Mucosa of gallbladder (tissue), 1 donor: ENCODE results near the gene HYAL4. TPM values are rescaled to one million over a fixed set of nuclear protein-coding genes. Genes with fewer than 3 reads are reported as not detected.
"Not testable (repeated sequence)": the region's sequence is repeated elsewhere in the genome, so short reads cannot be mapped to it uniquely, and the experiment has no call there.

Experiments used
- DNase-seq: peaks from one replicate; pipeline ENCODE4 v3.0.0-alpha.2; 2020; ENCODE audit warnings: low spot score
- total RNA-seq: library from RNA; stranded (reverse); gene quantifications from one replicate; pipeline ENCODE4 v1.2.1, GENCODE V29; 2021
- donor health status: DM: no; HTN: no; CAD: no.

The HYAL4 gene, protein sequence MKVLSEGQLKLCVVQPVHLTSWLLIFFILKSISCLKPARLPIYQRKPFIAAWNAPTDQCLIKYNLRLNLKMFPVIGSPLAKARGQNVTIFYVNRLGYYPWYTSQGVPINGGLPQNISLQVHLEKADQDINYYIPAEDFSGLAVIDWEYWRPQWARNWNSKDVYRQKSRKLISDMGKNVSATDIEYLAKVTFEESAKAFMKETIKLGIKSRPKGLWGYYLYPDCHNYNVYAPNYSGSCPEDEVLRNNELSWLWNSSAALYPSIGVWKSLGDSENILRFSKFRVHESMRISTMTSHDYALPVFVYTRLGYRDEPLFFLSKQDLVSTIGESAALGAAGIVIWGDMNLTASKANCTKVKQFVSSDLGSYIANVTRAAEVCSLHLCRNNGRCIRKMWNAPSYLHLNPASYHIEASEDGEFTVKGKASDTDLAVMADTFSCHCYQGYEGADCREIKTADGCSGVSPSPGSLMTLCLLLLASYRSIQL
- not detected for total RNA-seq

GRCh38 chr7:123844712-123845219 lies at the start of gene HYAL4:
TSS of gene HYAL4 (plus strand) at chr7:123845169. CDS start at chr7:123868274, 23,105 bp downstream.
- DNase-seq = no peak

- DNase-seq = no peak
These were observed 49.1 kb upstream of the HYAL4 start for GRCh38 chr7:123795917-123796316.

- no peak for DNase-seq
These were observed 48.4 kb upstream of the HYAL4 start for GRCh38 chr7:123796568-123796967.

DNA sequence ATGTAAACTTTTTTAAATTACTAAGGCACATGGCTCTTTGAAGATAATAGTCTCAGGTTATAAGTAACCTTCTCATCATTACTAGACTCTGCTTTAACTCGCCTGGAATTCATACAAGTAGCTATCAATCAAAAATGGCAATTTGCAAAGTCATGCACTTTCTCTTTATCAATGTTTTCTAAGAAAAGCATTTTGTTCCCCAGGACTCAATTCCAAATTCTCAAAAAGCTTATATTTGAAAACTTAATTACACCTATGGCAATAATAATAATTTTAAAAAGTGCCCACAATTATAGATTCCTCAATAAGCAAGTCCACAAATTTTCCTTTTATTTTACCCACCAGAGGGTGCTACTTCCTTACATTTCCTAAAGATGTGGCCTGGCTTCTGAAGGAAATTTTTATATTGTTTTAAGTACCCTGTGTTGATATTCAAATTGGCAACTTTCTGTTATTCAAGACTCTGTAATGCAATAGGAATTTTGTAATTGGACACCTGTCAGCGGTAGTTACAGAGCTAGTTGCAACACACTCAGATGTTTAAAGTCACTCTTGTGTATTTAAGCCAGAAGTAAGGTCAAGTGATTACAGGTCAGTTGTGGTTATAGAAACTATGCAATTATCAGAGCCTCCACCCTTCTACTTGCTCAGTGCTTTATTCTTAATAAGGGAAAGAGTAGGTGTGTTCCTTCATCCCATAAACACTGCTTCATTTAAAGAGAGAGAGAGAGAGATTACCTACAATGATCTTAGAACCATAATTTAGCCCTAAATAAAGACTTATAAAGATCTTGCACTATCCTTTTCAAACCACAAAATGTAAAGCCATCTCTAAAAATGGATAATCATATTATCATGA lies 47.1 kb upstream of the HYAL4 start:
- no peak for DNase-seq

DNA sequence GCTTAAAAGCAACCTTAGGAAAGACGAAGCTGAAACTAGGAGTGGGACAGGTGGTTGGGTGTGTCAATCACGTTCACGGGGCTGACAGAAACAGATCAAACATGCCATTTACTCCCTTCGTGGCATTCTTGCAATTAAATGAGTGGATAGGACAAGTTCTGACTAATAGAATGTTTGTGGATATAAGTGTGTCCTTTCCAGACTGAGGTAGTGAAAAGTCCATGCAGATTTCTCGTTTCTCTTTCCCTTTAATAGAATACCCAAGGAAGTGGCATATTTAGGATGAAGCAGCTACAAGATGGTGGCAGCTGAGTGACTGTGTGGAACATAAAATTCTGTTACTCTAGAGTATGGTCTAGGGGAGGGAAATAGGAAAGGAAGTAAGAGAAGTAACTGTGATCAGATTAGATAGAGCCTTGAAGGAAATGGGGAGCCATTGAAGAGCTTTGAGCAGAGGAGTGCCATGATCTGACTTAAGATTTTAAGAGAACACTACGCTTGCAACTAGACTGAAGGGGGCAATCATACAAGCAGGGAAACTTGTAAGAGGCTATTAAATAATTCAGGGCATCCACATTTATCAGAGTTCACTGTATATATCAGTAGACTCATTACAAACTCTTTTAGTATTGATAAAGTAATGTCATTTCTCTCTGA lies 46.3 kb upstream of the HYAL4 start:
- DNase-seq = no peak

DNA sequence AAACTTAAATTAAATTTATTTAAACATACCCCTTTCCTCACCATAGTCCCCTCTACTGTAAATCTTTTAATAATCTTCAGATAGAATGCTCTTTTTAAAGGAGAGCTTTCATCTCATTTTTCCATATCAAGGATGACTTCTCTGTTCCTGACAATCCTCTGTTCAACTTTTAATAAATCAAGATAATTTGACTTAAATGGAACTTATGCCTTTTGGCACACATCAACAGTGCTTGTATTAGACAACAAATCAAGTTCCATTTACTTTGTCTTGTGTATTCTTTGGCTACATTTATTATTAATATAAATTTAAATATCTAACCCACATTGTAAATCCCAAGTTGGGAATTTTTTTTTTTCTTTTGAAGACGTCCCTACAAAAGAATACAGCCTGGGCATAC lies 42.7 kb upstream of the HYAL4 start:
- DNase-seq = no peak

- no peak for DNase-seq
These were observed 39.7 kb upstream of the HYAL4 start for GRCh38 chr7:123805287-123805686.

- DNase-seq = no peak
These were observed 35.5 kb upstream of the HYAL4 start for GRCh38 chr7:123809471-123809870.

DNA sequence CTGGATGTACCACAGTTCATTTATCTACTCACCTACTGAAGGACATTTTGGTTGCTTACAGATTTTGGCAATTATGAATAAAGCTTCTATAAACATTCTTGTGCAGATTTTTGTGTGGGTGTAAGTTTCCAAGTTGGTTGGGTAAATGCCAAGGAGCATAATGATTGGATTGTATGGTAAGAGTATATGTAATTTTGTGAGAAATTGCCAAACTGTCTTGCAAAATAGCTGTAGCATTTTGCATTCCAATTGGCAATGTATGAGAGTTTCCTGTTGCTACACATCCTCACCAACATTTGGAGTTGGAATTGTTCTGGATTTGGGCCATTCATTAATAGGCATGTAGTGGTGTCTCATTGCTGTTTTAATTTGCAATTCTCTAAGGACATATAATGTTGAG lies 33.9 kb upstream of the HYAL4 start:
- no peak for DNase-seq

DNA sequence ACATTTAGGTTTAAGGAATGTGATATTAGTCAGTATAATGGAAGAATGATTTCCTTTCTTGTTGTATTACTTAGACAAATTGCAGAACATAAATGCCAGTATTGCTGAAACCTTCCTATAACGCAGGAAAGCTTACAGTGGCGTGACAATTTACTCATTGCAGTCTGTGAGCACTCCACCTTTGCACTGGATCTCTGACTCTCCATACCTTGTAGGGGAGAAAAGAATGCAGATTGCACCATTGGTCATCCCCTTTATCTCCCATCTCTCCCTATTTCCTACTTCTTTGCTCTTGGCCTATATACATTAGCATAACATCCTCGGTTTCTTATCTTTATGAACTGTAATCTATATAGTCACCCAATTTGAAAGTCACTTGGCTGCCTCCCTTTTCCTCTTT lies 28.1 kb upstream of the HYAL4 start:
- no peak for DNase-seq

DNA sequence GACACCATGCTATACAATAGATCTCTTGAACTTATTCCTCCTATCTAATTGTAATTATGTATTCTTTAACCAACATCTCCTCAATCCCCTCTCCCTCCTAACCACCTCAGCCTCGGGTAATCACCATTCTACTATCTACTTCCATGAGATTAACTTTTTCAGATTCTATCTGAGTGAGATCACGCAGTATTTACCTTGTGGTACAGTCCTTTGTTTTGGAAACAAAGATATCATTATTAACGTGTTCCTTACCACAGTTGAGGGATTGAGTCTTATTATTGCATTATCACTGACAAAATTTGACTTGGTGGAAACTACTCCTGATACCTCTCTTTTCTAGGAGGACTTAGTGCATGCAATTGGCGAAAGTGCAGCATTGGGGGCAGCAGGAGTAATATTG lies 26.0 kb upstream of the HYAL4 start:
- no peak for DNase-seq

- DNase-seq = not testable (repeated sequence)
These were observed 25.2 kb upstream of the HYAL4 start for GRCh38 chr7:123819795-123820194.

DNA sequence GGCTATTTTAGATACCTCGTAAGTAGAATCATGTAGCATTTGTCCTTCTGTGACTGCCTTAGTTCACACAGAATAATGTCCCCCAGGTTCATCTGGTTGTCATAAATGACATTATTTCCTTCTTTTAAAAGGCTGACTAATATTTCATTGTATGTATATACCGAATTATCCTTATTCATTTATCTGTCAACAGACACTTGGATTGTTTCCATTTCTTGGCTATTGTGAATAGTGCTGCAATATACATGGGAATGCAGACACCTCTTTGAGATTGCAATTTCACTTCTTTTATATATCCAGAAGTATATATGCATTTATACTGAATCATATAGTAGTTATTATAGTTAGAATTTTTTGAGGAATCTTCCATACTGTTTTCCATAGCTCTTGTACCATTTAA lies 24.1 kb upstream of the HYAL4 start:
- no peak for DNase-seq

DNA sequence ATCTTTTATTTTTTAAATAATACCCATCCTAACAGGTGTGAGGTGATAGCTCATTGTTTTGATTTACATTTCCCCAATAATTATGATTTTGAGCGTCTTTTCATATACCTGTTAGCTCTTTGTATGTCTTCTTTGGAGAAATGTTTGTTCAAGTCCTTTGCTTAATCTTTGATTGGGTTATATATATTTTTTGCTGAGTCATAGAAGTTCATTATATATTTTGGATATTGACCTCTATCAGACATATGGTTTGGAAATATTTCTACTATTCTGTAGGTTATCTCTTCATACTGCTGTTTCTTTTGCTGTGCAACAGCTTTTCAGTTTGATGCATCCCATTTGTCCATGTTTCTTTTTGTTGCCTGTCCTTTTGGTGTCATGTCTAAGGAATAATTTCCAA lies 23.6 kb upstream of the HYAL4 start:
- DNase-seq = no peak

DNA sequence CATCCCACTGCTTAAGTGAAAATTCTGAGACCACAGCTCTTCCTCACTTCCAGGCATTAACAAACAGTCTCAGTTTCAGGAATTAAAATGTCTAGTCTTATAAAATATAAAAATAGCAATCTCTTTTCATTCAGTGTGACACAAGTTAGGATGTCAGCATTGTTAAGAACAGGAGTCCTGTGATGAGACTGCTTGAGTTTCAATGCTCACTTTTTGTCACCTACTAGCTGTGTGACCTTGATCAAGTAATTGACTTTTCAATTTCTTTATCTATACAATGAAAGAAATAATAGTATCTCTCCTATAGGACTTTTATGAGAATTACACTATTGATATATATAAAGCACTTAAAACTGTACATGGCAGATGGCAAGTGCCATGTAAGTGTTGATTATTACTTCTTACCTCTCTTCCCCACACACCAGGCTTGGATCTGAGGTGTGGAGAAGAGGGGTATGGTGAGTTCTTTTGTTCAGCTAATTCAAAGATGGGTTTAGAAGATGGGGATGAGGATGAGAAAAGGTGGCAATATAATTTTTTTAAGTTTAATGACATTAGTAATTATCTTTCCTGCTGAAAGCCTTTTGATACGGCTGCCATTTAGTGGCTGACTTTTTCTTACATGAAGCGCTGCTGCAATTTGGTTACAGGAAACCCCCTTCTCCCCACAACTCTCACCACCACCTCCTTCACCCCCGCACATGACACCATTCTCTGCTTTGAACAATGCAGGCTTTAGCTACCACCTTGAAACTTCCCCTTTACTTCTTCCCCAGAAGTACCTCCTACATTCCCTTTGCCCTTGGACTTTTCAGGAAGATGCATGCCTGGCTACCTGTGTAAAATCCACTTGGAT lies 20.8 kb upstream of the HYAL4 start:
- no peak for DNase-seq

GRCh38 chr7:123824754-123825067 lies 20.3 kb upstream of the HYAL4 start:
- DNase-seq = no peak

DNA sequence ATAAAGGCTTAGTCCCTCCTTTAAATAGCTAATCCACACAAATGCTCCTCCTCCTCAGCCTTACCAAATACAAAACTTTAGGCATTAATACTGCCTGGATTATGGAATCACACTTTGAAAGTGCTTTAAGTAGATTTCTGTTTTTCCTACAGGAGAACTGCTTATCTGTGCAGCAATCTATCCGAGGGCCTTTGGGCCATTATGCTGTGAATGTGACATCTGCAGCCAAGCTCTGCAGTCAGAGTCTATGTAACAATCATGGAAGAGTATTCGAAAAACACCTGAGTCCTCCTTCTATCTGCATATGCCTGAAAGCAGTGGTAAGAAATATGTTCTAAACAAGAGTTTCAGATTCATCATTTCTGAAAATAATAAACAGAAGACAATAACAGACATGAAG lies 16.2 kb upstream of the HYAL4 start:
- DNase-seq = no peak

DNA sequence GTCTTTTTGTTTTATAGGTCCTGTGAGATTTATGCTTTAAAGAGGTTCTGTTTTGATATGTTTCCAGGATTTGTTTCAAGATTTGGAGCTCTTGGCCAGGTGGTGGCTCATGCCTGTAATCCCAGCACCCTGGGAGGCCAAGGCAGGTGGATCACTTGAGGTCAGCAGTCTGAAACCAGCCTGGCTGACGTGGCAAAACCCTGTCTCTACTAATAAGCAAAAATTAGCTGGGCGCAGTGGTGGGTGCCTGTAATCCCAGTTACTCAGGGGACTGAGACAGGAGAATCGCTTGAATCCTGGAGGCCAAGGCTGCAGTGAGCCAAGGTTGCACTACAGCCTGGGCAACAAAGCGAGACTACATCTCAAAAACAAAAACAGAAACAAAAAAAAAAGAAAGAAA lies 8.3 kb upstream of the HYAL4 start:
- DNase-seq = no peak

- not testable (repeated sequence) for DNase-seq
These were observed 5.9 kb upstream of the HYAL4 start for GRCh38 chr7:123839106-123839505.

GRCh38 chr7:123844142-123844541 lies 827 bp upstream of the HYAL4 start:
- DNase-seq = not testable (repeated sequence)

- DNase-seq = no peak
These were observed 851 bp downstream of the HYAL4 start for GRCh38 chr7:123845823-123846216.
